HG03432 (cell line): ENCODE results near the gene MOG.
"Not testable (repeated sequence)": the region's sequence is repeated elsewhere in the genome, so short reads cannot be mapped to it uniquely, and the experiment has no call there.

Source experiments
- ATAC-seq: cut with Tn5 transposase; IDR thresholded peaks from one replicate; pipeline ENCODE4 v1.9.1; 2021; ENCODE audit warnings: mild to moderate bottlenecking, moderate library complexity; ENCODE audit not compliant: unreplicated experiment

MOG gene

GRCh38 chr6:29637247-29637646 lies 19.6 kb upstream of the MOG start:
- ATAC-seq: no peak

- no peak for ATAC-seq
These were observed 15.3 kb upstream of the MOG start for GRCh38 chr6:29641430-29642148.

- no peak for ATAC-seq
These were observed 8.8 kb upstream of the MOG start for GRCh38 chr6:29647927-29648642.

GRCh38 chr6:29649701-29650673 lies 6.9 kb upstream of the MOG start:
- ATAC-seq: peak; percentile 93

GRCh38 chr6:29651413-29652197 lies 5.3 kb upstream of the MOG start:
- no peak for ATAC-seq

GRCh38 chr6:29652198-29652584 lies 4.7 kb upstream of the MOG start:
- no peak for ATAC-seq

GRCh38 chr6:29653452-29654038 lies 3.3 kb upstream of the MOG start:
- no peak for ATAC-seq

GRCh38 chr6:29655658-29656057 lies 1.2 kb upstream of the MOG start:
- no peak for ATAC-seq

- ATAC-seq: no peak
These were observed 735 bp upstream of the MOG start for GRCh38 chr6:29656157-29656556.

GRCh38 chr6:29661071-29661470 lies 4.2 kb downstream of the MOG start:
- no peak for ATAC-seq

GRCh38 chr6:29661502-29662141 lies 4.7 kb downstream of the MOG start:
- not testable (repeated sequence) for ATAC-seq

- no peak for ATAC-seq
These were observed 6.6 kb downstream of the MOG start for GRCh38 chr6:29663300-29664042.

GRCh38 chr6:29665942-29666825 lies 9.3 kb downstream of the MOG start:
- ATAC-seq: no peak

GRCh38 chr6:29666826-29667130 lies 9.9 kb downstream of the MOG start:
- ATAC-seq: no peak

- no peak for ATAC-seq
These were observed 10.3 kb downstream of the MOG start for GRCh38 chr6:29667158-29667557.

- no peak for ATAC-seq
These were observed 14.1 kb downstream of the MOG start for GRCh38 chr6:29671026-29671425.

- ATAC-seq: not testable (repeated sequence)
These were observed 15.2 kb downstream of the MOG start for GRCh38 chr6:29672116-29672515.

- no peak for ATAC-seq
These were observed 16.3 kb downstream of the MOG start for GRCh38 chr6:29673161-29673560.
